ENCODE results near the gene EYA4. TPM values are rescaled to one million over a fixed set of nuclear protein-coding genes. Genes with fewer than 3 reads are reported as not detected.

EYA4 gene
- total and polyA plus RNA-seq, 2 donors (not counting 3 experiments of a cell fraction or from before 2014, with no cell fraction given) = not detected

DNA sequence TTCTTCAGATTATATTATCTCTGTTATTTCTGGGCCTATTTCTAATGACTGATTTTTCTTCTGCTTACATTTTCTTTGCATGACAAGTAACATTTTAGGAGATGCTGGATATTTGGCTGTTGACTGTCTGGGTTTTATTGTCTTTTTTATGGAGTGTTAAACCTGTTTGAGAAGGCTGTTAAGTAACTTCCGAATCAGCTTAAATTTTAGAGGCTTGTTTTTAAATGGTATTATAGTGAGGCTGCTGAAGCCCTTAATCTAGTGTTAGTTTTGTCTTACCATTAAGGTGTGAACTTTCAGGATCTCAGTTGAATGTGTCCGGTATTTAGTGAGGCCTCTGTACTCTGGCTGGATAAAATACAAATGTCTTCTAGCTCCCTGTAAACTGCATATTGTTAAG lies 109.8 kb downstream of the EYA4 start:
- ChIA-PET POLR2A (no interaction called here), CTCF (no interaction called here)
- Histone ChIP-seq H3K27me3 (ENCODE audit: control insufficient read depth in 2 of 2, insufficient read depth in 2 of 2, low read length in 2 of 2) (no peaks in the 10 kb centered on the region), H3K27ac (ENCODE audit: insufficient read depth, low read depth, low read length) (no peak overlapping the region), H3K36me3 (ENCODE audit: control insufficient read depth in 2 of 2, extremely low read depth in 1 of 2, insufficient read depth in 2 of 2, low read length in 2 of 2) (no peaks in the 10 kb centered on the region), H2AFZ (ENCODE audit: low read depth, low read length) (no peak overlapping the region), H3K9ac (replicated peaks; ENCODE audit: extremely low read depth, insufficient read depth, low read length) (no peak overlapping the region), H3K4me2 (ENCODE audit: insufficient read depth, low read length) (no peak overlapping the region), H3K79me2 (ENCODE audit: control insufficient read depth, insufficient read depth, low read length) (no peaks in the 10 kb centered on the region), H3K9me3 (replicated peaks; ENCODE audit: control insufficient read depth, insufficient read depth, low read length) (no peaks in the 10 kb centered on the region), H3K4me1 (ENCODE audit: control insufficient read depth, extremely low read depth, insufficient read depth, low read length) (no peaks in the 10 kb centered on the region), H4K20me1 (replicated peaks; ENCODE audit: control insufficient read depth, extremely low read depth, insufficient read depth, low read length) (no peaks in the 10 kb centered on the region), H3K4me3 (replicated peaks in 1 of 3; ENCODE audit: insufficient read depth in 1 of 3, low read depth in 1 of 3, low read length in 3 of 3) (no peak overlapping the region), H3K9me1 (replicated peaks; ENCODE audit: control insufficient read depth, extremely low read depth, insufficient read depth, low read length) (no peaks in the 10 kb centered on the region)
- intact Hi-C loops (cut with micrococcal nuclease) = no loop called here
- no peak for FAIRE-seq
- TF ChIP-seq JUN (IDR thresholded peaks at IDR 0.05; ENCODE audit: borderline replicate concordance, insufficient read depth, insufficient read length, low read depth) (no peak), GATA2 (IDR thresholded peaks at IDR 0.05; ENCODE audit: insufficient read depth, insufficient read length, low read depth, low read length) (no peak), CTCF (IDR thresholded peaks at IDR 0.05; ENCODE audit: extremely low read depth in 1 of 2, insufficient read depth in 1 of 2, low read depth in 1 of 2, low read length in 2 of 2) (no peak), FOS (IDR thresholded peaks at IDR 0.05; ENCODE audit: borderline replicate concordance, insufficient read depth, low read length) (no peak), EZH2 (IDR thresholded peaks at IDR 0.05; ENCODE audit: borderline replicate concordance, low read depth, low read length, severe bottlenecking) (no peak), POLR2AphosphoS5 (IDR thresholded peaks at IDR 0.05; ENCODE audit: insufficient read depth, low read depth, low read length) (no peak), MYC (IDR thresholded peaks at IDR 0.05; ENCODE audit: low read depth, low read length) (no peak), POLR2A (IDR thresholded peaks at IDR 0.05; ENCODE audit: low read depth, low read length) (no peak)
- TF ChIP-seq, protein P1, sequence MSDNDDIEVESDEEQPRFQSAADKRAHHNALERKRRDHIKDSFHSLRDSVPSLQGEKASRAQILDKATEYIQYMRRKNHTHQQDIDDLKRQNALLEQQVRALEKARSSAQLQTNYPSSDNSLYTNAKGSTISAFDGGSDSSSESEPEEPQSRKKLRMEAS (IDR thresholded peaks at IDR 0.05; ENCODE audit: insufficient read depth, insufficient read length) = no peak
- DNase-seq (ENCODE audit: low read depth, low spot score) = no peak
- BruUV-seq (replicated peaks) = no TSS peak
- dilution Hi-C loops (cut with MboI; ENCODE audit: extremely low pct_ligation_motif_present, low sequenced_read_pairs) = no loop called here
